GM18907 (cell line): ENCODE measurements around the gene RNU7-1.

Source experiments
- ATAC-seq: cut with Tn5 transposase; IDR thresholded peaks from one replicate; pipeline ENCODE4 v1.9.1; 2021; ENCODE audit warnings: mild to moderate bottlenecking, moderate library complexity; ENCODE audit not compliant: unreplicated experiment

RNU7-1 gene

DNA sequence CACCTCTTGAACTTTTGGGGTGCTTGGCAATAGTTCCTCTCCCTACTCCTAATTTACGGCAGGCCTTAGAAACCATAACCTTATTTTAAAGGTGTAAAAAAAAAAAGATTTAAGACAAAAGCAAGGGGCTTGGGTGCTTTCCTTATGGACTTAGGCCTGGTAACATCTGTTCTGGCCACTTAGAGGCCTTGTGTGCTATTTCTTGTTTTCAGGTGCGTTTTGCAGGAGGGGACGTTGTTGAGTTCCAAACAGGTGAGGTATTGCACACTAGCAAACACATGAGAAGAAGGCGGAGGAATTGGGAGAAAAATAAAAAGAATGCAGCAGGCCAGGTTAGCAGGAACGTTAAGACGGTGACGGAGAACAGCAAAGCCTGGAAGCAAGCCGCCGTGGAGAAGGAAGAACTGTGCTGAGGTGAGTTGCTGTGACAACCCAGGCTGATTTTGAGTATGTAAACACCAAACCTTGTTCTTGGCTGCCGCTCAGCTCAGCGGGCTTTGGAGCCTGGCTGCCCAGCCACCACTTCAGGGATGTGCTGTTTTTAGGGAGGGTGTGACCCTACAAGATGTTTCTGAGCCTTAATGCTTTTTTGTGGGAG is 44.4 kb downstream of the RNU7-1 start:
- no peak for ATAC-seq
